Stomach (tissue), 4 donors: Measurements from ENCODE around the gene LARGE2.

Source experiments
- CTCF ChIP-seq, 7 experiments: fragments of 450-650 bp in 4 of 7; fragments of 200-600 bp in 3 of 7; sonication (generic) in 3 of 7; IDR thresholded peaks; one replicate each; pipeline ENCODE4 v1.5.1; 2016 to 2019; ENCODE audit warnings: antibody characterized with exemption in 7 of 7, control low read depth in 2 of 7, mild to moderate bottlenecking in 1 of 7
- EP300 ChIP-seq: sonication (generic); formaldehyde crosslinking; IDR thresholded peaks from one replicate; pipeline ENCODE4 v1.6.1; 2017; ENCODE audit warnings: antibody characterized with exemption

- TF ChIP-seq EP300: no peak
- no peak for TF ChIP-seq CTCF (IDR thresholded peaks at IDR 0.05)
Observed at GRCh38 chr11:45889966-45890365, 32.5 kb upstream of the LARGE2 start.
